GM18502 (cell line): ENCODE results near the gene TTR.
A peak's percentile ranks its signal among the peaks of the same experiment; 100 is the strongest.

Experiments
- ATAC-seq: cut with Tn5 transposase; IDR thresholded peaks from one replicate; pipeline ENCODE4 v1.9.1; 2021; ENCODE audit warnings: mild to moderate bottlenecking; ENCODE audit not compliant: unreplicated experiment, poor library complexity

Gene TTR

DNA sequence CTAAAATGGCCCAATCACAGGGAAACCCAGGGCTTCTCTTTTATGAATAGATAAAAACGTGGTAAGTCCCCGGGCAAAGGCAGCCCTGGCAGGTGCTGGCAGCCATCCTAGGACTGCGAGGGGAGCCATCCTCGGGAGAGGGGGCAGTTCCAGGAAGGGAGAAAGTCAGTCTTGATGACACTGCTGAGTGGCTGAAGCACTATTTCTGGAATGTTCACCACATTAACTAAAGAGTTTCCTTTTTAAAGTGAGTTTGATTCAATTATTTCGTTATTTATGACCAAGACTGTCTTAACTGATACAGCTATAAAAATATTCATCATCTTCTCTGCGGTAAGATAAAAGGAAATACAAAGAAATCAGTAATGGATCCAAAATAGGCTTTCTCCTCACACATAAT is 20.4 kb downstream of the TTR start:
- ATAC-seq: no peak

DNA sequence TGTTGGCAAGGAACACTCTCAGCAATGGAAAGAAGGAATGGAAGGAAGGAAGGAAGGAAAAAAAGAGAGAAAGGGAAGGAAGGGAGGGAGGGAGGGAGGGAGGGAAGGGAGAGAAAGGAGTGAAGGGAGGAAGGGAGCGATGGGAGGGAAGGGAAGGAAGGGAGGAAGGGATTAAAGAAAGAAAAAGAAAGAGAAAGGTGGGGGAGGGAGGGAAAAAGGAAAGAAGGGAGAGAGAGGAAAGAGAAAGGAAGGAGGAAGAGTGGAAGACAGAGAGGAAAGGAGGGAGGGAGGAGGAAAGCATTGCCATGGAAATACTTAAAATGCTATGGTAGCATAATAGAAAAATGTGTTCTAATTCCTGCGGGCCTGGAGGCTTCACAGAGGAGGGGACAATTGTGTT is 22.4 kb downstream of the TTR start:
- no peak for ATAC-seq

DNA sequence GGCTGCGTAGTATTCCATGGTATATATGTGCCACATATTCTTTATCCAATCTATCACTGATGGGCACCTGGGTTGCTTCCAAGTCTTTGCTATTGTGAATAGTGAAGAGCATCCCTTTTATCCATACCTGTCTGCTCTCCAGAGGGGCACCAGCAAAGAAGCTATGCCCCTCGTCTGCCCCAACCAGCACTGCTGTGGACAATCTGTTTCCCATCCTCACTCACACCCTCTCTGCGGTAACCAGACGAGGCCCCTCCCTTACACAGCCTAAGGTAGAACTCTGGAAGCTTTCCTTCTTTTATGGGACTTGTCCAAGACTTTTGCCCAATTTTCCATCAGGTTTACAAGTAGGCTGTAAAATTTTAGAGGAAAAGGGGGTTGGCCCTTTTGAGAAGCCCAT is 24.9 kb downstream of the TTR start:
- ATAC-seq: no peak

DNA sequence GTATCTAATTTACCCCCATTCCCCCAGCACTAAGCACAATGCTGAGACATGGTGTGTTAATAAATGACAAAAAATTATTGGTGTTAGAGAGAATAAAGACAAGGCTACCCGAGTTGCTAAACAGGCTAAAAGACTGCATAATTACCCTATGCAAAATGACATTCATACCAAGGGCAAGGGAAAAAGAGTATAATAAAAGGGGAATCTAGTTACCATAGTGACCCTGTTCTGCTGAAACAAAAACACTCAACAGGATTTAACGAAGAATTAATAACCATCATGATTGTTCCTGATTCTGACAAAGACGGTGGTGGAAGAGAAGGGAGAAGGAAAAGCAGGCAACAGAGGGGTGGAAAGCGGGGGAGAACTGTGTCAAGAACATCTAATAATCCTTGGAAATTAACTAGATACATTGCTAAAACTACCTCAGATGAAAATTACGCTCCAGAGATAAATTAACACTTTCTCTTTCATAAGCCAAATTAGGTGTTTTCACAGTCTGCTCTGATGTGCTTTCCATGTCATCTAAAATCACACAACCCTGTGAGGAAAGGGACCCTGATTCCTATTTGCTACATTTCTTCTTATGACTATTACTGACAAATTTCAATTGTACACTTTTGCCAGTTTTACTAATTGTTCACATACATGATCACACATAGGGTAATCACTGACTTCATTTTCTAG is 25.5 kb downstream of the TTR start:
- ATAC-seq: no peak

- no peak for ATAC-seq
These were observed 27.1 kb downstream of the TTR start for GRCh38 chr18:31618801-31619200.

GRCh38 chr18:31619291-31619690 is 27.6 kb downstream of the TTR start:
- no peak for ATAC-seq

DNA sequence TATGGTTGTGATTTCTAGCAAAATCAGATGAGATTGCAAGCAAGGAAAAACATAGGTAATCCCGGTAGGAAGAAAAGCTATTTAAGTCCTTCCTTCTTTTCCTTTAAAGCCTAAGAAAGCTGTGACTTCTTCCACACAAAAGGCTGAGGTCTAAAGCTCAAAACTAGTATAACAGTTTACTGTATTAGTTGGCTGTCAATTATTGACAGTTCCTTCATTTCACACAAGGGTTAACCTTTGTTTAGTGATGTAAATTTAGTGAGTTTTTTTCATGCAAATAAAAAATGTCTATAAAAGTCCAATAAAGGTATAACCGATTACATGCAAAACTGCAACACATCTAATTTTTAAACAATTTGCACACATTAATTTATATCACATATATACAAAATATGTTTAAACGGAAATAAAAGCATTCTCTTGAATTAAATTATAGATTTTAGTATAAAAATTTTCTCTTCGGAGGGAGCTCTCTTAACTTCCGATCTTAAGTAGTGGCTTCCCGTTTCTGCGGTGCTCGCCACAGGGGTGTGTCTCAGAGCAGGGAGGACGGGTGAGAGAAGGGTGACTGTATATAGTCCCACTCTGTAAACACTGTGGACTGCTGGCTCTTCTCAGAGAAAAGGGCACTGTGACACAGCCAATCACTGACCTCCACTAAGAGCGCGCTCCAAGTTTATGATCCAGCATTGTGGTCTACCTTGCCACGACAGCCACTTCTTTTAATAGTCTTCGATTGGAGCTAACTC is 33.4 kb downstream of the TTR start:
- ATAC-seq: no peak

DNA sequence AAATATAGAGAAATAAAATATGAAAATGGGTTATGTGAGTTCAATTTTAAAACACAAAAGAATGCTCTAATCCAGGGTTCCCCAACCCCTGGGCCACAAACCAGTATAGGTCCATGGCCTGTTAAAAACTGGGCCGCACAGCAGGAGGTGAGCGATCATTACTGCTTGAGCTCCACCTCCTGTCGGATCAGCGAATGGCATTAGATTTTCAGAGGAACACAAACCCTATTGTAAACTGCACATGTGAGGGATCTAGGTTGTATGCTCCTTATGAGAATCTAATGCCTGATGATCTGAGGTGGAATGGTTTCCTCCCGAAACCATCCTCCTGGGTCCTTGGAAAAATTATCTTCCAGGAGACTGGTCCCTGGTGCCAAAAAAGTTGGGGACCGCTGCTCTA is 34.7 kb downstream of the TTR start:
- no peak for ATAC-seq

DNA sequence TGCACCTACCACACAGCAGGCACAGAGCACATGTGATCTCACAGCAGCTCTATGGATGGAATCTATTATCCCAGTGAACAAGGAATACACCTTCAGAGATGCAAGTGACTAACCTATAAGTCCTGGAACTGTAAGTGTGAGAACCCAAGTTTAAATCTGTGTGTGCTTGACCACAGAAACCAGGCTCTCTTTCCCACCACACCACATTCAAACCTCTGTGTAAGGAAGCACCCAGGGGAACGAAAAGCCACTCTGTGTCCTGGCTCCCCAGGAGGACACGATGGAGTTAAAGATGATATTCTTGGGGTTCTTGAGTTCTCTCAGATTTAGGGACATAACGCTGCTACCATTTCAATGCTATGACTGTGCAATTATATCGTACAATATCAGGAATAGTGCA is 38.9 kb downstream of the TTR start:
- ATAC-seq: no peak

GRCh38 chr18:31631526-31631925 is 39.8 kb downstream of the TTR start:
- ATAC-seq: no peak

DNA sequence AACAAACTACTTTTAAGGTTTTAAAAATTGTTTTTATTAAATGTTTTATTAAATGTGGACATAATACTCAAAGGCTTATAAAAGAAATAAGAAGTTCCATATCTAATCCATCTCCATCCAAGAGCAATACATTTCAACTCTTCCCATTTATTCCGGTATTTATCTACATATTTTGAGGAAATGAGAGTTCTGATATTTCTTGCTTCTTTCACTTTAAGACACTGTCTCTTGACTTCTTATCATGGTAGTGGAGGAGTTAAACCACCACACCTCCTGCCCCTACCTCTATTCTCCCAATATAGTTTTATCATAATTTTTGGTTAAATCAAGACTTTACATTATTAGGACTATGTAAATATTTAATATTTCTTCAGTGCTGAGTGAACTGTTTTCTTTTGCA is 40.7 kb downstream of the TTR start:
- no peak for ATAC-seq

DNA sequence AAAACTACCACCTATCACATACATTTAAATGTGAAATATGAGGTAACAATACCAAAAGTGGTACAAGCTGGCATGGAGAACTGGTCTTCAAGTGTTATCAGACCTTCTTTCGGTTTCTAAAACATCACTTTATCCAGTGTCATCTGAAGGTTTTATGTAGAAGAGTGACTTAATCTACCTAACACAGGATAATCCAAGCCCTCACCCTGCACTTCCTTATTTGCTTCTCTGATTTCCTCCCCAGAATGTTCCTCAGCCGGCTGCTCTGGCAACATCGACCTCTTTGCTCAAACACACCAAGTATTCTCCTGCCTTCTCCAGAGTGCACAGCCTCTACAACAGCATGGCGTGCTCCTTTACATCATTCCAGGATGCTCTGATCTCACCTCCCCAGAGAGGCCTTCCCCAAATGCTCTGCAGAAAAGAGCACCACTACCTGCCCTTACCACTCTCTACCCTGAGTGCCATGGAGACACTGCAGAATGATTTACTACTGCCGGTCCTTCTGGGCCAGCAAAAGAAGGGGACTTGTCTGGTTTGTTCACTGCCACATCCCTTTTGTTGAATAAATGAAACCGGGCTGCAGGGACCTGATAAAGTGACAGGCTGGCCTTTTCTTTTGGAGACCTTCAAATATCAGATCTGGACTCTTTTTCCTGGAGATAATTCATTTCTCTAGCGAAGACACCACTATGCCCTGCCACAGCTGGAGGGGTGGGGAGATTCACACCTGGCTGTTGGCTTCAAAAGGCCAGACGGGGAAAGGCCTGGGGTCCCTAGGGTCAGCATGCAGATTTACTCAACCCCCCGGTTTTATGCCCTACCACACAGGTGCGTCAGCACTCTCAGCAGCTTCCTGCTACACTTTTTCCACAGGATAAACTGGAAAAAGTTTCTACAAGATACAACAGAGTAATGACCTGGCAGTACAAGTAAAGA is 42.0 kb downstream of the TTR start:
- peak; percentile 30 for ATAC-seq

DNA sequence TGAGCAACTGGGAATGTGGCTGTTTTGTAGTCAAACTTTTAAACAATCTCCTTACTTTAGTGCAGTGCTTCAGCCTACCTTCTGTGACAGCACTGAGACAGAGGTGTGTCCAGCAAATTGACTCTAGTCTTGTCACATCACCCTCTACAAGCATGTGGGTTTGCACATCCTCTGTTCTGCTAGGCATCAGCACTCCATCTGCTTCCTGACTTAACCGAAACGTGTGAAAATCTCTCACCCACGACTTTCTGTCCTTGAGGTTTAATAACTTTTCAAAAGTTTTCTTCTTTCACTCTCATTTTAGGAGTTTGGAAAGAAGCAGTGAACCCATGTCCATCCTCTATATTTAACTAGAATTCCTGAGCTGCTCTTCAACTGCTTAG is 42.6 kb downstream of the TTR start:
- peak; percentile 97 for ATAC-seq

GRCh38 chr18:31636387-31636786 is 44.7 kb downstream of the TTR start:
- no peak for ATAC-seq

DNA sequence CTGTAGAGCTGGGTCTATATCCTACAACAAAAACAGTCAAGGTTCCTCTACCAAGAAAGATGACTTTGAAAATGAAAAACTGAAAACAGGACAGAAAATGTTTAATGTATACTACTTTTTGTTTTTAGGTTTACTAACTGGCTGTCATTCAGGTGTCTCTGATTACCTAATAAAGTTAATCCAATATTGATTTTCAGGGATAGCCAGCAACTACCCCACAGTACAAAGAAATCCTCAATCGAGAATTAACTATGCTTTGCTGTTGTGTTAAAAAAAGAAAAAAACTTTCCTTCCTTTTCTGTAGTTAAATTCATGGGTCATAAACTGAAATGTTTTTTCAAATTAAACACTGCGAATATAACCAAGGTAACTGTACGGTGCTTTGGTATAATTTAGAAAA is 45.8 kb downstream of the TTR start:
- no peak for ATAC-seq

- ATAC-seq: no peak
These were observed 51.3 kb downstream of the TTR start for GRCh38 chr18:31643003-31643402.

DNA sequence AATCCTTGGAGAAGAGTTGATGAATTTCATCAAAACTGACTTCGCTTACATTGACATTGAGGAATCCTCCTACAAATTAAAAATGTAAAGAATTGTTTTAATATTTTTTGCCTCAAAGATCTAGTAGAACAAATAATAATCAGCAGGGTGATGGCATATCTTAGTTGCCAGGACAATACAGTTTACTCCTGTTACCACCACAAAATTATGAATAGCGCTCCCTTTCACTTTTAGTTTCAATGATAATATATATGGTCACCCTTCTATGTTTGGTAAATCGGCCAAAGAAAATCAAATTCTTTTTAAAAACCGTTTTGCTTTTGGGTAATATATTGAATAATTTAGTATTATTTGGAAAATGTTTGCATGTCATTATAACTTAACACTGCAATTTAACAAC is 53.7 kb downstream of the TTR start:
- ATAC-seq: no peak

- ATAC-seq: no peak
These were observed 54.9 kb downstream of the TTR start for GRCh38 chr18:31646332-31647126.

DNA sequence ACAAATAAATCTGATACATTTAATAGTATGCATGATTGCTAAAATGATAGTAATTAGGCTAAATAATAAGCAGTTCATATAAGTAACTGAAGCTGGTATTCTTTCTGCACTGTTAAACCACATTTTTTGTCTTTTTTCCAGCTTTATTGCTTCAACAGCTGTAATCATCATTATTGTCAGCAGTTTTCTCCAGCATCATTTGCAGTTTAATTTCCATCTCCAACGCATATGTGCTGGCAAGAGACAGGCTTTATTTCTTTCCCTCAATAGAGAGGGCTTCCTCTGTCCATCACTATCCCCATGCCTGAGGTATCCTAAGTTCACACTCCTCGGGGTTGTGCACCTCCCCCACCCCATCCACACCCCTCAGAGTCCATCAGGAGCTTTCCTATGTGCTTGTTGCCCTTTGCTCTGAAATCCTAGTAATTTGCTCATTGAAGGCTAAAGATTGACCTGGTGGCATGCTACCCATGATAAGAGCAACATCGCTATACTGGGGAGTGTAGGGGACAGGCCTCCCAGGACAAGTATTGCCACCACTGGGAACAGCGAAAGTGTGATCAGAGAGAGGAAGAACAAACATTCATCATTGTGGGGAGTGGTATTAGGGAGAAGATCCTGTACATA is 55.6 kb downstream of the TTR start:
- no peak for ATAC-seq
